ENCODE measurements around the gene USHBP1.

GRCh38 chr19:17220207-17220758 is 44.3 kb downstream of the USHBP1 start:
- TF ChIP-seq, protein P1, sequence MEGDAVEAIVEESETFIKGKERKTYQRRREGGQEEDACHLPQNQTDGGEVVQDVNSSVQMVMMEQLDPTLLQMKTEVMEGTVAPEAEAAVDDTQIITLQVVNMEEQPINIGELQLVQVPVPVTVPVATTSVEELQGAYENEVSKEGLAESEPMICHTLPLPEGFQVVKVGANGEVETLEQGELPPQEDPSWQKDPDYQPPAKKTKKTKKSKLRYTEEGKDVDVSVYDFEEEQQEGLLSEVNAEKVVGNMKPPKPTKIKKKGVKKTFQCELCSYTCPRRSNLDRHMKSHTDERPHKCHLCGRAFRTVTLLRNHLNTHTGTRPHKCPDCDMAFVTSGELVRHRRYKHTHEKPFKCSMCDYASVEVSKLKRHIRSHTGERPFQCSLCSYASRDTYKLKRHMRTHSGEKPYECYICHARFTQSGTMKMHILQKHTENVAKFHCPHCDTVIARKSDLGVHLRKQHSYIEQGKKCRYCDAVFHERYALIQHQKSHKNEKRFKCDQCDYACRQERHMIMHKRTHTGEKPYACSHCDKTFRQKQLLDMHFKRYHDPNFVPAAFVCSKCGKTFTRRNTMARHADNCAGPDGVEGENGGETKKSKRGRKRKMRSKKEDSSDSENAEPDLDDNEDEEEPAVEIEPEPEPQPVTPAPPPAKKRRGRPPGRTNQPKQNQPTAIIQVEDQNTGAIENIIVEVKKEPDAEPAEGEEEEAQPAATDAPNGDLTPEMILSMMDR (conservative IDR thresholded peaks at IDR 0.05; ENCODE audit: low read depth, low read length) = no peak
- TF ChIP-seq MAZ (IDR thresholded peaks at IDR 0.05; ENCODE audit: borderline replicate concordance, low read depth, low read length) (no peak), MAFK (IDR thresholded peaks at IDR 0.05; ENCODE audit: low read depth, low read length) (no peak), USF2 (IDR thresholded peaks at IDR 0.05; ENCODE audit: low read depth, low read length) (no peak), NFE2L2 (IDR thresholded peaks at IDR 0.05; ENCODE audit: low read depth, low read length) (no peak), RCOR1 (IDR thresholded peaks at IDR 0.05; ENCODE audit: insufficient replicate concordance, low read length) (no peak), RFX5 (IDR thresholded peaks at IDR 0.05; ENCODE audit: low read depth, low read length) (no peak), MXI1 (IDR thresholded peaks at IDR 0.05; ENCODE audit: borderline replicate concordance, low read depth, low read length) (no peak), CEBPB (IDR thresholded peaks at IDR 0.05; ENCODE audit: low read depth, low read length) (no peak), RAD21 (IDR thresholded peaks at IDR 0.05; ENCODE audit: low read length) (no peak), POLR2A (IDR thresholded peaks at IDR 0.05; ENCODE audit: low read depth, low read length) (no peak), BHLHE40 (IDR thresholded peaks at IDR 0.05; ENCODE audit: low read depth, low read length) (no peak)
- TF ChIP-seq, protein P2, sequence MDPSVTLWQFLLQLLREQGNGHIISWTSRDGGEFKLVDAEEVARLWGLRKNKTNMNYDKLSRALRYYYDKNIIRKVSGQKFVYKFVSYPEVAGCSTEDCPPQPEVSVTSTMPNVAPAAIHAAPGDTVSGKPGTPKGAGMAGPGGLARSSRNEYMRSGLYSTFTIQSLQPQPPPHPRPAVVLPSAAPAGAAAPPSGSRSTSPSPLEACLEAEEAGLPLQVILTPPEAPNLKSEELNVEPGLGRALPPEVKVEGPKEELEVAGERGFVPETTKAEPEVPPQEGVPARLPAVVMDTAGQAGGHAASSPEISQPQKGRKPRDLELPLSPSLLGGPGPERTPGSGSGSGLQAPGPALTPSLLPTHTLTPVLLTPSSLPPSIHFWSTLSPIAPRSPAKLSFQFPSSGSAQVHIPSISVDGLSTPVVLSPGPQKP (IDR thresholded peaks at IDR 0.05; ENCODE audit: borderline replicate concordance, low read depth, low read length) = no peak
